A204.1 (cell line): ENCODE results near the gene NOP53.
"Not testable (repeated sequence)": the region's sequence is repeated elsewhere in the genome, so short reads cannot be mapped to it uniquely, and the experiment has no call there.

Source experiments
- FAIRE-seq: peaks from 2 replicates; lab custom pipeline; 2012; peaks lifted over from hg19 to GRCh38; lab: Jason Lieb, UNC

NOP53 gene

DNA sequence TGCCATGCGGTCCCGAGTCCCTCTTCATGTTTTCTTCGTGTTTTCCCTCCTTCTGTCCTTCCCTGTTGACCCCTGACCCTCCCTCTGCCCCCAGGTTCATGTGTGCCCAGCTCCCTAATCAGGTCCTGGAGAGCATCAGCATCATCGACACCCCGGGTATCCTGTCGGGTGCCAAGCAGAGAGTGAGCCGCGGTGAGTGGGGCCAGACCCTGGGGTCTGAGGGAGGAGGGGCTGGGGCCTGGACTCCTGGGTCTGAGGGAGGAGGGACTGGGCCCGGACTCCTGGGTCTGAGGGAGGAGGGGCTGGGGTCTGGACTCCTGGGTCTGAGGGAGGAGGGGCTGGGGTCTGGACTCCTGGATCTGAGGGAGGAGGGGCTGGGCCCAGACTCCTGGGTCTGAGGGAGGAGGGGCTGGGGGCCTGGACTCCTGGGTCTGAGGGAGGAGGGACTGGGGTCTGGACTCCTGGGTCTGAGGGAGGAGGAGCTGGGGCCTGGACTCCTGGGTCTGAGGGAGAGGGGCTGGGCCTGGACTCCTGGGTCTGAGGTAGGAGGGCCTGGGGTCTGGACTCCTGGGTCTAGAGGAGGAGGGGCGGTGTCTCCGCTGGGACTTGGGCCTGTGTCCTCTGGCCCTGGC, 26.8 kb upstream of the NOP53 start:
- not testable (repeated sequence) for FAIRE-seq

DNA sequence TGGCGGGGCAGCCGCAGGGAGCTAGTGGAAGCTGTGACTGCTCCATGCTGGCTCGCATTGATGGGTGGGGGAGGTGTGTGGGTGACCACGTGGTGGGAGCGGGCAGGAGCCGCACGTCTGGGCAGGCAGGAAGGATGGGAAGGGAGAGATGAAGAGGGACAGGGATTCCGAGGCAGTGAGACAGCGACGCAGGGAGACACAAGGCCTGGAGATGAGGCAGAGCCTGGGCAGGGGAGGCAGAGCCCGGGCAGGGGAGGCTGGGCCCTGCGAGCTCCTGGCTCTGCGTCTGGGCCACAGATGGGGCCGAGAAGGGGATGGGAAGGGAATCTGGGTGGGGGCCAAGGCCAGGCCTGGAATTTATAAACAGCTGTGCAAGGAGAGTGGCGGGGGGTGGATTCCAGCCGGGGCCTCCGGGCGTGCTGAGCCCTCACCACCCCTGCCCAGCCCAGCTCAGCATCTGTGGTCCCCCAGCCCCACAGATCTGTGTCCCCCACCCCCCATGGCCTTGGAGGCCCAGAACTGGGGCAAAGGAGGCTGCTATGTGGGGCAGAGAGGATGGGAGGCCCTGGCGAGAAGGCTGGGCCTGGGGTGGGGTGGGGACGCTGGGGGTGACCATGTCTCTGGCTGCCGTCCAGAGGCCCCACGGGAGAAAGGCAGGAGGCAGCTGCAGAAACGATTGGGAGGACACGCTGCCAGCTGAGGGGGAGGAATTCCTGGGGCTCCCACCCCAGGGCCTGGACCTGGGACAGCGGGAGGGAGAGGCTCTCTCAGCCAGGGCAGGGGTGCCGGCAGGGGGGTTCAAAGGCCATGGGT, 26.1 kb upstream of the NOP53 start:
- no peak for FAIRE-seq

DNA sequence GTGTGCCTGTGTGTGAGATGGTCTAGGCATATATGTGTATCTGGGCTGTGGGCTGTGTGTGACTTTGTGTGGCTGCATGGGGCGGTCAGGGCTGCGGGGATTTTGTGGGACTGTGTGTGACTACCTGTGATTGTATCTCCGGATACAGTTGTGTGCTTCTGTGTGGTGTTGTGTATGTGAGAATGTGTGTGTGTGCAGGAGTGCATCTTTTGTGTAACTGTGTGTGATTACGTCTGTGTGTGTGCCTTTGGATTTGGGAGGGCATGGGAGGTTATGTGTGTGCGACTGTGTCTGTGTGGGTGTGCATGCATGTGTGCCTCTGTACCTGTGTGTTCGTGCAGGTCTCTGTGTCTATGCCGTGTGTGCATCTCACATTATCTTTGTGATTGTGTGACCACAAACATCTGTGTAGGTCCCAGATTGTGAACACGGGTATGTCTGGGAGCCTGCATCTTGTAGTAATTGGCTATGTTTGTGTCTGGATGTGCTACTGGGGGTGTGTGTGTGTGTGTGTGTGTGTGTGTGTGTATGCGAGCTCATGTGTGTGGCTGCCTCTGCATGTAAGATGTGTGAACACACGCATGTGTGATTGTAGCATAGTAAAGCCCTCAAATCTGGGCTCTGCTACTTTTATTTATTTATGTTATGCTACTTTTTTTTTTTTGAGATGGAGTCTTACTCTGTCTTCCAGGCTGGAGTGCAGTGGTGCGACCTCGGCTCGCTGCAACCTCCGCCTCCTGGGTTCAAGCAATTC, 24.5 kb upstream of the NOP53 start:
- no peak for FAIRE-seq

DNA sequence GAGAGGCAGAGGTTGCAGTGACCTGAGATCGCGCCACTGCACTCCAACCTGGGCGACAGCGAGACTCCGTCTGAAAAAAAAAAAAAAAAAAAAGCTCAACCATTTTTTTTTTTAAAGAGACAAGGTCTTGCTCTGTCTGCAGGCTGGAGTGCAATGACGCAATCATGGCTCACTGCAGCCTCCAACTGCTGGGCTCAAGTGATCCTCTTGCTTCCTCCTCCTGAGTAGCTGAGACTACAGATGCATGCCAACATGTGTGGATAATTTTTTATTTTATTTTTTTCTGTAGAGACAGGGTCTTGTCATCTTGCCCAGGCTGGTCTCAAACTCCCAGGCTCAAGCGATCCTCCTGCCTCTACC, 21.8 kb upstream of the NOP53 start:
- FAIRE-seq = no peak

- FAIRE-seq = no peak
Observed at GRCh38 chr19:47725759-47726401, 19.5 kb upstream of the NOP53 start.

DNA sequence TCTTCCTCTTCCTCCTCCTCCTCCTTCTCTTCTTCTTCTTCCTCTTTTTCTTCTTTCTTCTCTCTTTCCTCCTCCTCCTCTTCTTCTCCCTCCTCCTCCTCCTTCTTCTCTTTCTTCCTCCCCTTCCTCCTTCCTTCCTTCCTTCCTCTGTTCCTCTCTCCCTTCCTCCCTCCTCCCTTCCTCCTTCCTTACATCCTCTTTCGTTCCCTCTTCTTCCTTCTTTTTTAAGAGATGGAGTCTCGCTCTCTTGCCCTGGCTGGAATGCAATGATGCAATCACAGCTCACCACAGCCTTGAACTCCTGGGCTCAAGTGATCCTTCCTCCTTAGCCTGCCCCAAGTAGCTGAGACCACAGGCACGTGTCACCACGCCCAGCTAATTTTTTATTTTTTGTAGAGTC, 18.9 kb upstream of the NOP53 start:
- FAIRE-seq = no peak

DNA sequence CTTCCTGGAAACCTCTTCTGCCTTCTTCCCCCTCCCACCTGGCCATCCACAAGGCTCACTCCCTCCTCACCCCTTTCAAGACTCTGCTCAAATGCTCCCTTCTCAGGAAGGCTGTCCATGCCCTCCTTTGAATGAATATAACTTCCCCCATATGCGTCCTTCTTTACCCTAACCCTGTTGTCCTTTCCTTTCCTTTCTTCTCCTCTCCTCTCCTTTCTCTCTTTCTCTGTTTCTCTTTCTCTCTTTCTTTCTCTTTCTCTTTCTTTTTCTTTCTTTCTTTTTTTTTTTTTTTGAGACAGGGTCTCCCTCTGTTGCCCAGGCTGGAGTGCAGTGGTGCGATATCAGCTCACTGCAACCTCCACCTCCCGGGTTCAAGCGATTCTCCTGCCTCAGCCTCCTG, 17.1 kb upstream of the NOP53 start:
- FAIRE-seq = not testable (repeated sequence)

DNA sequence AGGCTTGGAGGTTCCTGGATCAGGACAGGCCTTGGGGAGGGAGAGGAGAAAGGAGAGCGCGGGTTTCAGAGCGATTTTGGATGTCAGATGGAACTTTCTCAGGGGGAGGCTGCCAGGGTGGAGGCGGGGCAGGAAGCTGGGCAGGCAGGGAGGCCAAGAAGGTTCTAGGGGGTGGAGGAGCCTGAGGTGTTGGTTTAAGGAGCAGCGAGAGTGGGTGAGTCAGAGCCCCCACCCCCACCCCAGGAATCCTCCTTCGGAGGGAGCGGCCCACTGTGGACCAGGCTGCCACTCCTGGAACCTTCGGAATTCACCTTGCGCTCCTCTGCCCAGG, 15.9 kb upstream of the NOP53 start:
- FAIRE-seq = no peak

GRCh38 chr19:47729799-47730520, 15.4 kb upstream of the NOP53 start:
- FAIRE-seq = no peak

DNA sequence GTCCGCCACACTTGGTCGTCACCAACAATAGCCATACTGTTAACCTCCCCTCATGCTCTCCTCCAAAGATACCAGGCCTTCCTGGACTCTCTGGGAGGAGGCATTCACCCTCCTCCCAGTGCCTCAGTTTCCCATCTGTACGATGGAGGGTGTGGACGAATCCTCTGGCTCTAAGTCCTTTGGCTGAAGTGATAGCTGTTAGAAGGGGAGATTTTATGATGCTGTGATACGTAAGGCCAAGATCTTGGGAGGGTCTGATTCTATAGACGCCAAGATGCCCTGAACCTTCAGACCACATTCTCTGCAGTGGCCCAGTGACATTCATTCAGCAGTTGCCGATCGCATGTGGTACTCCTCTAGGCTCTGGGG, 14.8 kb upstream of the NOP53 start:
- no peak for FAIRE-seq

DNA sequence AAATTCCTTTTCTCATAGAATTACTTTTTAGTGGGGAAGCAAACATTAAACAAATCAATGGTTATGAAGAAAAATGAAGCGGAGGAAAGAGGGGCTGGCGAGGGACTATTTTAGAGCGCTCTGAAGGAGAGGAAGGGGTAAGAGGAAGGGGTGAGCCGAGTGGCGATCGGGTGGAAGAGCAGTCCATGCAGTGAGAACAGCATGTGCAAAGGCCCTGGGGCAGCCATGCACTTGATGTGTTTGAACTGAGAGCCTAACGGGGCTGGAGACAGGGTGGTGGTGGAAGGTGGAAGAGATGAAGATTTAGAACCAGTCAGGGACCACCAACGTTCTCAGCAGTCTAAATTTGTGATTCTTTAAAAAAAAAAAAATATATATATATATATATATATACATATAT, 14.4 kb upstream of the NOP53 start:
- FAIRE-seq = no peak

DNA sequence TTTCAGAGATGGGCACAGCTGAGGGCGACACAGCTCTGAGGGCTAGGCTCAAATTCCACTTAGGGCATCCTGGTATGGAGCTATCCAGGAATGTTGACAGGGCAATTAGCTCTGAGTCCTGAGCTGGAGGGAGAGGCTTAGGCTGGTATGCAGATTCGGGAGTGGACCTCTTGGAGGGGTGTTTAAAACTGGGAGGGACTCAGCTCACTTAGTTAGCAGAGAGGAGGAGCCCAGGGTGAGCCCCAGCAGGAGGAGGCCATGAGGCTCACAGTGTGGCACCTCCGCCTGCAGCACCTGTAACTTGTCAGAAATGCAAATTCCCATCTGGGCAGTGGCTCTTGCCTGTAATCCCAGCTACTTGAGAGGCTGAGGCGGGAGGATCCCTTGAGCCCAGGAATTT, 10.2 kb upstream of the NOP53 start:
- FAIRE-seq = no peak

DNA sequence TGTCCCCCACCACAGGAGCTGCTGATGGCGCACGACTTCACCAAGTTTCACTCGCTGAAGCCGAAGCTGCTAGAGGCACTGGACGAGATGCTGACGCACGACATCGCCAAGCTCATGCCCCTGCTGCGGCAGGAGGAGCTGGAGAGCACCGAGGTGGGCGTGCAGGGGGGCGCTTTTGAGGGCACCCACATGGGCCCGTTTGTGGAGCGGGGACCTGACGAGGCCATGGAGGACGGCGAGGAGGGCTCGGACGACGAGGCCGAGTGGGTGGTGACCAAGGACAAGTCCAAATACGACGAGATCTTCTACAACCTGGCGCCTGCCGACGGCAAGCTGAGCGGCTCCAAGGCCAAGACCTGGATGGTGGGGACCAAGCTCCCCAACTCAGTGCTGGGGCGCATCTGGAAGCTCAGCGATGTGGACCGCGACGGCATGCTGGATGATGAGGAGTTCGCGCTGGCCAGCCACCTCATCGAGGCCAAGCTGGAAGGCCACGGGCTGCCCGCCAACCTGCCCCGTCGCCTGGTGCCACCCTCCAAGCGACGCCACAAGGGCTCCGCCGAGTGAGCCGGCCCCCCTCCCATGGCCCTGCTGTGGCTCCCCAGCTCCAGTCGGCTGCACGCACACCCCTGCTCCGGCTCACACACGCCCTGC, 4.4 kb upstream of the NOP53 start:
- no peak for FAIRE-seq

- no peak for FAIRE-seq
Observed at GRCh38 chr19:47741544-47742140, 3.7 kb upstream of the NOP53 start.

- FAIRE-seq = no peak
Observed at GRCh38 chr19:47742634-47743033, 2.7 kb upstream of the NOP53 start.

DNA sequence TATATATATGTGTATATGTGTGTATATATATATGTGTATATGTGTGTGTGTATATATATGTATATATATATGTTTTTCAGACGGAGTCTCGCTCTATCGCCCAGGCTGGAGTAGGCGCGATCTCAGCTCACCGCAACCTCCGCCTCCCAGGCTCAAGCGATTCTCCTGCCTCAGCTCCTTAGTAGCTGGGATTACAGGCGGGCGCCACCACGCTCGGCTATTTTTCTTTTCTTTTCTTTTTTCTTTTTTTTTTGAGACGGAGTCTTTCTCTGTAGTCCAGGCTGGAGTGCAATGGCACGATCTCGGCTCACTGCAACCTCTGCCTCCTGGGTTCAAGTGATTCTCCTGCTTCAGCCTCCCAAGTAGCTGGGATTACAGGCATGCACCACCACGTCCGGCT, 783 bp downstream of the NOP53 start:
- not testable (repeated sequence) for FAIRE-seq

DNA sequence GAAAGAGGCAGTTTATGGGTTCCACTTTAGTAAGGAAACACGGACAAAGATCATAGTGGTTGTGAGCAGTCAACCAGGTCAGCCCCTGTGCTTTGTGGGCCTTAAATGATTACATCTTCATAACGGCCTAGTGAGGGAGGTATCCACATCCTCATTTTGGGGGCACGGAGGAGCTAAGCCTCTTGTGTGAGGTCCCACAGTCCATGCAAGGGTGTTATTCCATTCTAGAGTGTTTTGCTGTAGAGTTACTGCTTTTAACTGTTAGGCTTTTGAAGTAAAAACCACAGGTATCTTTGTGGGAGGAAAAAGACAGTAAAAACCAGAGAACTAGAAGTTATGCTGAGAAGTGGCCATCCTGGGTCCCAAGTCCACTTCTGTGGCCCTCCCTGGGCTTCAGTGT, 4.0 kb downstream of the NOP53 start:
- no peak for FAIRE-seq

- FAIRE-seq = no peak
Observed at GRCh38 chr19:47750752-47751151, 5.4 kb downstream of the NOP53 start.

DNA sequence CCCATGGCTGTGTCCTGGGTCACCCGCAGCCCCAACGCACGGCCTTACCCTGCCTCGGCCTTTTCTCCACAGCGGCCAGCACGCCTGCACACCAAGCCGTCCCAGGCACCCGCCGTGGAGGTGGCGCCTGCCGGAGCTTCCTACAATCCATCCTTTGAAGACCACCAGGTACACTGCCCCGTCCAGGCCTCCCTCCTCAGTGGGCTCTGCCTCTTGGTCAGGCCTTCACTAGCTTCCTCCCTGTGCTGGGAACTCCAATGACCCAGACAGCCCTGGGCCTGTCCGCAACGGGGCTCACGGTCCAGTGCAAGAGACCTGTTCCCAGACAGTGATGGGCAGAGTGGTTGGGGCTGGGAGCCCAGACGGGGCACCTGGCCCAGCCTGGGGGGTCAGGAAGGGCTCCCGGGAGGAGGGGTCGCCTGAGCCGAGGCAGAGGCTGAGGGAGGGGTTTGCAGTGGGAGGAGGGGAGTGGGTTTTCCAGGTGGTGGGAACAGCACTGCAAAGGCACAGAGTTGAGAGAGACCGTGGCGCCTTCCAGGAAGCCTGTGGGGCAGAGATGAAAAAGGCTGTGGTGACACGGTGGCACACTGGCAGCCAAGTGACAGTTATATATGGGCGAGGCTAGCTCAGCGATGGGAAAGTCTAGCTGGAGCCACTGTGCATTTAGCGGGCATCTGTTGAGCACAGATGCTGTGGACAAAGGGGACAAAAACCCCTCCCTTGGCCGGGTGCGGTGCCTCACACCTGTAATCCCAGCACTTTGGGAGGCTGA, 7.3 kb downstream of the NOP53 start:
- FAIRE-seq = no peak

- no peak for FAIRE-seq
Observed at GRCh38 chr19:47754206-47755064, 9.1 kb downstream of the NOP53 start.
